ENCODE measurements around the gene LRP8.

Gene LRP8

DNA sequence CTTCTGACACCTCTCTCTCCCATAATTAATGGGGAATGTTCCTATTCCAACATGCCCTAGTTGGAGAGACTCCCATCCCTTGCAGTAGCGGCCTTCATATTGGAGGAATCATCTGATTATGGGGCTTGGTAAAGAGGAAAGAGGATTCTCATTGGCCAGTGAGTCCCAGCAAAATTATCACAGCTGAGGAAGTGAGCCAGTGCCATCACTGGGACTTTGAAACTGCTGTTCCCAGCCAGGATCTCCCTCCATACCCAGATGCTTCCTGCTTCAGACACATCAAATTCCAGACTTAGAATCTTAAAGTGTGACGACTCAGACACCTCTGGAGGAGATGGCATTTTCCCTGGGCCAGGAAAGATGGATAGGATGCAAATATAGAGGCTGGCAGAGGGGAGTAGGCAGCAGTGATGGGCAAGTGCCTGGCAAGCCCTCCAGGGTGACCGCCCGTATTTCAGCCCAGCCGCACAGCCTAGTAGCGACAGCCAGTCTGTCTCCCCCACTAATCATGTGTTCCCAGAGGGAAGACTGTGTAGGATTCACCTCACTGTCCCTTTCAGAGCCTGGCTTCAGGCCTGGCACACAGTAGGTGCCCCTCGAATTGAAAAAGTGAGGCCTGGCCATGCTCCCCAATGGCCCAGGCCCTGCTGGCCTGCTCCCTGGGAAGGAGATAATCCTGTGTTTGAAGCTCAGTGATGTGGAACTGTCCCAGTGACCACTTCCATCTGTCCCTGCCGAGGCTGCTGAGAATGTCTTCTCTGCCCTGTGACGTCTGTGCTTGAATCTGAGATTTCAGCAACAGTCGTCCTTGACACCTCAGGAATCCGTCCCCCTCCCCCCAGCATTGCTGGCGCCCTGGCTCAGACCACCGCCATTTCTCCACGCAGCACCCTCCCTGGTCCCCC is 48.3 kb downstream of the LRP8 start:
- no peak for DNase-seq

DNA sequence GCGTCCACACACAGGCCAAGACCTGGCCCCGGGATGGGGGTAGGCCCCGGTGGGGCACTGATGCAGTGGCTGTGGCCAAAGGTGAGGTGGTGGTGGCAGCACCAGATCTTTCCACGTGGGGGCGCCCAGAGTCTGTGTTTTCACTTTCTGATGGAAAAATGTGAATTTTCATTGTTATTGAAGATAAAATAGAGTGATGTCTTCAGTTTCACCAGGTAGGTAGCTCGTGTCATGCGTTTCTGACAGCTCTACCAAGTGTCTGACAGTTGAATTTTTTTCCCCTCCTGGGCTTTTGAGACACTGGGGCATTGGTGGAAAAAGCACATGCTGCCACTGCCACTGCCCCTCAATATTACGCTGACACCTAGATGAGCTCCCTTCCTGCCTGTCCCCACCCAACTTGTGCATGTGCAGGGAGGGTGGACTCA is 49.6 kb downstream of the LRP8 start:
- peak; percentile 52 for DNase-seq

DNA sequence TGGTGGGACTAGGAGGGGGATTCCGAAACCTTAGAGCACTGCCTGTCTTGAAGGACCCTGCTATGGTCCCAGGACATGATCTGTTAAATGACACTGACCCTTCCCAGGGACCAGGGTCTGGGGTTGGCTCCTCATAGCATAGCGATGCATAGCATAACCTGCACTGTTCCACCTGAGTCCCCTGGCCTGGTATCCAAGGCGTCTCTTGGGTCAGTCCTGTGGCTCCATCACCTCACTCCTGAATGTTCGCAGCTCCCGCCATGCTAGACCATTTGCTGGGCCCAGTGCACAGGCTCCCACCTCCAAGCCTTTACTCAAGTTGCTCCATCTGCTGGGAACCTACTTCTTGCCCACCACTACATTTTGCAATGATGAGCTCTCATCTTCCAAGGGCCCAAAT is 50.5 kb downstream of the LRP8 start:
- DNase-seq, result no peak

DNA sequence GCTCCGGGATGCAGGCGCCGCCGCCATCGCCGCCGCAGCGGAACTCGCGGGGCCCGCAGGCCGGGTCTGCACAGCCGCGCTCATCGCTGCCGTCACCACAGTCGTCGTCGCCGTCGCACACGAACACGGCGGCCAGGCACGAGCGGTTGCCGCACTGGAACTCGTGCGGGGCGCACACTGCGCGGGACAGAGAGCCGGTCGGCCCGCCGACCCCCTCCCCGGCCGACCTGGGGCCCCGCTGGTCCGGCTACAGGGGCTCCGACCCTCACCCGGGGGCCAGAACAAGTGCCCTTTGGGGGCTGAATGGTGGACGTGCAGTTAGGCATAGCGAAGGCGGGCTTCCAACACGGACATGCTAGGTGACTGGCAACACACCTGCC is 51.0 kb downstream of the LRP8 start:
- DNase-seq, result no peak

DNA sequence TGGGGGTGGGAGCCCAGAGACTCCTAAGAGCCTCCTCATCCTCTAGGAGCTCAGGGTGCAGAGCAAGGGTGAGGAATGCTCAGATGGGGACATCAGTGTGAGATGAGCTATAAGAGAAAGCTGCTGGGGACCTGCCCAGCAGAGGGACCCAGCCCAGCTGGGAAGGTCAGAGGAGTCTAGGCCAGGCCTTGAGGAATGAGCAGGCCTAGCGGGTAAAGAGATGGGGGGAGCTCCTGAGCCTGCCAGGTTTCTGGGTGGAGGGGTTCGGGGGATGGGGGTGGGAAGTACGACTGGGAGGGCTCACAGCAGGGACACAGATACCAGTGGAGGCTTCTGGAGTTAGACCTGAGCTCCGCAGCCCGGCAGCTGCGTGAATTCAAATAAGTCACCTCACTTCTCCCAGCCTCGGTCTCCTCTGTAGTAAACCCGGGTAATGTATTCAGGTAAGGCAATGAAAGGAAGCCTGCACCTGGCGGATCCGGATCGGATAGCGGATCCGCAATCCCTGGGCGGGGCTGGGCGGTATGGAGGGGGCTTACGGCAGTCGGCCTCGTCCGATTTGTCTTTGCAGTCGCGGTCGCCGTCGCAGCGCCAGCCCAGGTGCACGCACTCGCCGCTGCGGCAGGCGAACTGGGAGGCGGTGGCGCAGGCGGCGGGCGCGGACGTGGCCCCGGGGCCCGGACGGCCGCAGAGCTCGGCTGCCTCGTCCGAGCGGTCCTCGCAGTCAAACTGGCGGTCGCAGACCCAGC is 51.5 kb downstream of the LRP8 start:
- no peak for DNase-seq

DNA sequence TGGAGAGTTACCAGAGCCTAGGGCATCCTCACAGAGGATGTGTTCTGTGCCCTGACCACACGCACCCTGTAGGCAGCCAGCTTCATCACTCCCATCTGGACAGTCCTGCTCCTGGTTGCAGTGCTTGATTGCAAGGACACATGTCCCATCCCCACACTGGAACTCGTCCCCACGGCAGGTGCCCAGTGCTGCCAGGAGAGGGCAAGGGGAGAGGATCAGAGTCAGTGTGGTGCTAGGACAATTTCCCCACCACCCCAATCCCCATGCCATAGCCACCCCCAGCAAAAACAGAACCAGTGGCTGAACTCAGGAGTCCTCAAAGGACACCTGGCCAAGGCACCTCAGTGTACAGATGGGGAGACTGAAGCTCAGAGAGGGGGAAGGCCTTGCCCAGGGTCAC is 52.3 kb downstream of the LRP8 start:
- DNase-seq, result no peak

DNA sequence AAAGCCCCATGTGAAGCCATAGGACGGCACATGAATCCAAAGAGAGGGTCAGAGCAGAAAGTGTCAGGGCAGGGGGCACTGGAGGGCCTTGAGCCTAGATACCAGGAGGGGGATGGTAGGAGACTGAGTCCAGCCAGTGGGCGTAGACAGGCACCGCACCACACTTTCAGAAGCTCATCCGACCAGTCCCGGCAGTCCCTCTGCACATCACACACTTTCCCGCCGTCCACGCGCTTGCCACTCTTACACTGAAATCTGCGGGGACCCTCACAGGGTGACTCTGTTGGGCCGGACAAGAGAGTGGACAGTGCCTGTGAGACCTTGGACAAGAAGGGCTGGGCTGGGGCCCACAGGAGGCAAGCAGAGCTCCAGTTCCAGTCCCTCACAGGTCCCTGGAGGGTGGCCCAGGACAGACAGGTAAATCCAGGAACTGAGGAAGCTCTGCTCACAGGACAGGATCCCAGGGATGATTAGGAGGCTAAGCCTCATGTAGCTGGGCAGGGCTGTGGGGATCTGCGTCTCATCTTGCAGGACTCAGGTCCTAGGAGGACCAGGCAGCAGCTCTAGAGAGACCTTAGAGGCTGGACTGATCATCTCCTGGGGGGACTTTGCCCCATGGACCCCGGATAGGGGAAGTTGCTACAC is 53.2 kb downstream of the LRP8 start:
- DNase-seq, result no peak

DNA sequence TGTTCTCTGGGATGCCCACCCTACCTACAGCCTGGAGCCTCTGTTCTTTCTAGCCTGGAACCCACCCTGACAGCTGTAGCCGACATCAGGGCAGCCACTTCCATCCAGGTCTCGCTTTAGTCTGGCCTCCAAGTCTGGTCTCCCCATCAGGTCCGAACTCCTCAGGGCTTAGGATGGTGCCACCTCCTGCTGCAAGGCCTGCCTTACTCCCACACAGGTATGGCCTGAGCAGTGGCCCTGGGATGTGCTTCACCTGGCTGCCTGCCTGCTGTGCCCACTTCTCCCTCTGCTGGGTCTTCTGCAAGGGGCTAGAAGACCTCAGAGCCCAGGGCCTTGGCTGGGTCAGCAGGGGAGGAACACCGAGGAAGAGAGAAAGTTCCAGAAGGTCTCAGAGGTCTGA is 53.8 kb downstream of the LRP8 start:
- DNase-seq, result no peak

DNA sequence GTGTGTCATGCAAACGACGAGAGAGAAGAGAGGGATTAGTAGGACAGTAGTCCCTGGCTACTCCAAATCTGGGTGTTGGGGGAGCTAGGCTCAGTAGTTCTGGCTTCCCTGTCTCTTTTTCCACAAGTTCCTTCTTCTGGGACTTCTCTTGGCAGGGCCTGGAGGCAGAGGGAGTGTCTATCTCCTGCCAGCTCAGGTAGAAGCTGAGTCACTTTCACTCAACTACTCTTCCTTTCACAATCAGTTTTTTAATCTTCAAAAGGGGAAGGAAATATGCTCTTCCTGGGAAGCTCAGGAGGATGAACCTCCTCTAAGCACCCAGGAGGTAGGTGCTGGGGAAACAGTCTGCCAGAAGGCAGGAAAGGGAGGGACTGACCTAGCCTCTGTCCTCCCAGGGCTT is 54.3 kb downstream of the LRP8 start:
- no peak for DNase-seq

DNA sequence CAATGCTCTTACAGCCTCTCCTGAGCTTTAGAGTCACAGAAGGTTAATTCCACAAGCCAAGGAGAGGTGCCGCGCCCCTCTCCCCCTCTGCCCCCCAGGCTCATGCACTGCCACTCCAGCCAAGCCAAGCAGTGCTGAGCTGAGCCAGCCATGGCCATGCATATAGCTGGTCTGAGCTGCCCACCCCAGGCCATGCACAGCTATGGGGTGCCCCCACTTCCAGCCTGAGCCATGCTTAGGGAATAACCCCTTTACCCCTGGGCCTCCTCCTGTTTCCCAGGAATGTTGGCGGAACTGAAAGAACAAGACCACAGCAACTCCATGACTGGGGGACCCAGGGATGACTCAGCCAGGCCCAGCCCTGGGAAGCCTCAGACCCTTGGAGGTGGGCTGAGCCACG is 55.5 kb downstream of the LRP8 start:
- DNase-seq, result no peak

DNA sequence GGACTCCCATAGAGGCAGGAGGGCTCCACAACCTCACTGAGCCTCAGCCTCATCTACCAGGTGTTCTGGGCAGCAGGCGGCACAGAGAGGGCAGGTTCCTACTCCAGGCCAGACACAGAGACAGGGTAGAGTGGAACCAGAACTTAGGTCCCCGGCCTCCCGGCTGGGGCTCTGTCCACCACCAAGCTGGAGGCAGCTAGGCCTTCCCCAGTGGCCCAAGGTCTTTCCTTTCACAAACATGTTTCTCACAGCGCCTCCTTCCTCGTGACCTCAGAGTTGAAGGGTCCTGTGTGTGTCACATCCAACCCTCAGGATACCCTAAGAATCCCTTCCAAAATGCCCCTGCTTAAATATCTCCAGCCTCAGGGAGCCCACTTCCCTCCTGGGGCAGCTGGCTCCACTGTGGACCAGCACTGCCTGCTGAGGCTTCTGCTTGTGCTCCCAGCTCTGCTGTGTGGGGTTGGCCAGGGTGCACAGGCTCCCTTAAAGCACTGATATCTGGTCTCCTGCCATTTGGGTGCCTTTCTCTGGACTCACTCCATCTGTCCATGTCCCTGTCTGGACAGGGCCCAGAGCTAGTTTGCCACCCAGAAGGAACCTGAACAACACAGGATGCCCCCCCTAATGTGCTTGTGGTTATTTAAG is 56.3 kb downstream of the LRP8 start:
- DNase-seq, result no peak

DNA sequence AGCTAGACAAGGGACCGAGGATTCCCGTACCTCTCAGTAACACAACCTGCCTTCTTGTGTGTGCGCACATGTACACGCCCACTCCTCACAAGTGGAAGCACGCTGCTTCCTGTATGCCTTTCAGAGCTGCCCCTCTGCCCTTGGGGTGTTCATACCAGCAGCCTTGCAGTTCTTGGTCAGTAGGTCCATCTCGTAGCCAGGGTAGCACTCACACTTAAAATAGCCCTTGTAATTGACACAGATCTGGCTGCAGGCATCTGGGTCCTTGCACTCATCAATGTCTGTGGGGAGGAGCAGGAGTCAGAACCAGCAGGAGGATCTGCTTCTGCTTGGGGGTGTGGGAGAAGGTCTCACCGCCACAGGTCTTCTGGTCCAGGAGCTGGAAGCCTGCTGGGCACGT is 57.0 kb downstream of the LRP8 start:
- DNase-seq, result no peak

DNA sequence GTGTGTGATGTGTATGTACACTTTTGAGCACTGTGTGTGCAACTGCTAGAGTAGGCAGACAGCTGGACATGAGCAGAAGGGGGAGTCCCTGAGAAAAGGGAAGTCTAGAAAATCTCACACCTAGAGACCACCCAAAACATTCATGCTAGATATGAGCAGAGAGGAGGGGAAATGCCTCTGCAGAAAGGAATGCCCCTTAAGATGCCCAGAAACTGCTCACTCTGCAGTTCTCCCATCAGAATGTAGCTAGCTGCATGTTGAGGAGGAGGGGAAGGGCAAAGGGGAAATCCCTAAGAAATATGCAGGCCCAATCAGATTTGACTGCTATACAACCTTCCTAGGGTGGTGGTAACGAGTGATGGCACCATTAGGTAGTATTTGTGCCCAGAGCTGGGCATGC is 57.8 kb downstream of the LRP8 start:
- no peak for DNase-seq

DNA sequence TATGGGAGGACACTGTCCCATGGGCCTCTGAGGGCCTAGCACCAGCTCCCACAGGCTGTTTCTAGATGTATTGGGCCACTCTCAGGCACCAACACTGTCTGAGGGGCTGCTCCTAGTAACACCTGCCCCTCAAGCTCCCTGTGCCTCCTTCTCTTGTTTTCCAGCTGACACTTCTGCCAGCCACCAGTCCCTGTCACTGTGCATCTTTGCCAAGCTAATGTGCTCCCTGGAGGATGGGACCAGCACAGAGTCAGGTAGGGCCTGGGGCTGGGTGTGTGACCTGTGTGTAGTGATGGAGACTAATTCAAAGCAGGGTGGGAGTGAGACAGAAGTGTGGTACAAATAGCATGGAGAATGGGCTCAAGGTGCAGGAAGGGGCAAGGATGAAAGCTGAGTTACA is 60.1 kb downstream of the LRP8 start:
- no peak for DNase-seq

DNA sequence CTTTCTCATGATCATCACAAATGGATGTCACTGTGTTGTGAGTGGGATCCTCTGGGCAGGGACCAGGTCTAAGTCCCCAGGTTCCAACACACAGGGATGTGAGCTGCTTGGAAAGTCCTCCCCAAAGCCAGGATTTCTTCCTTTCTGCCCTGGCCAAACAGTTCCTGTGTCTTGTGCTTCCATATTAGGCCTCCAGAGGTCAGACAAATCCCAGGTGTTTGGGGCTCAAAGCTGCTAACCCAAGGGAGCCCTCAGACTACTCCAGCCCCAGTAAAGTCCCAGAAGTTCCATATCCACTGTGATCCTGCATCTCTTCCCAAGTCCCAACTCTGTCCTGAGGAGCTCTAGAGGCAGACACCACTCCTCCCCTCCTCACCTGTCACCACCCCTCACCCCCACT is 61.8 kb downstream of the LRP8 start:
- no peak for DNase-seq

DNA sequence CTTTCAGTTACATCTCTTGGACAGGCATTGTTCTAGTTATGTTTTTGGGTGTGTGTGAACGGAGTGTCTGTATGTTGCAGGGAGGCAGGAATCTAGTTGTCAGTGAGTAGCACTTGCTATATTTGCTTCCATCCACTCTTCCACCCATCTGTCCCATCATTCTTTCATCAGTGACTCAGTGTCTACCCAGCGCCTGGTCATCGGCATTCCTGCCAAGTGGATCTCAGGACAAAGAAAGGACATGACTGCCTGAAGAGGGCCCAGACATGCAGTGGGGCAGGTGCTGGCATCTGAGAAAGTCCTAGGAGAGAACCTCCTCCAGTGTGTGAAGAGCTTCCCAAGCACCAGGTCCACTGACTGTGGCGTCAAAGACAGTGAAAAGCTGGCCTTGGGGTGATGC is 62.3 kb downstream of the LRP8 start:
- DNase-seq, result no peak

DNA sequence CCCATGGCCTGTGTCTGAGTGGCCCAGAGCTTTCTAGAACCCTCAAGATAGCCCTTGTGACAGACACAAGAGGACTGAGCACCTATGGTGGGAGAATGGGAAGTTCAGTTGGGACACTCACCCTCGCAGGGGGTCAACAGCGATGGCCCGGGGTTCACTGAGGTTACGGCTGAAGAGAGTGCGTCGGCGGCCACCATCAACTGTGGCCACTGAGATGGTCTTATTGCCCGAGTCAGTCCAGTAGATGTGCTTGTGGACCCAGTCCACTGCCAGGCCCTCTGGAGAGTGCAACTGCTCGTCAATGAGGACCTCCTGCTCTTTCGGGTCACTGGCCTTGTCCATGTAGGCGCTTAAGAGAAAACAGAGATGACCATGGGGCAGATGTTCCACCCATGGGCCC is 63.8 kb downstream of the LRP8 start:
- no peak for DNase-seq

DNA sequence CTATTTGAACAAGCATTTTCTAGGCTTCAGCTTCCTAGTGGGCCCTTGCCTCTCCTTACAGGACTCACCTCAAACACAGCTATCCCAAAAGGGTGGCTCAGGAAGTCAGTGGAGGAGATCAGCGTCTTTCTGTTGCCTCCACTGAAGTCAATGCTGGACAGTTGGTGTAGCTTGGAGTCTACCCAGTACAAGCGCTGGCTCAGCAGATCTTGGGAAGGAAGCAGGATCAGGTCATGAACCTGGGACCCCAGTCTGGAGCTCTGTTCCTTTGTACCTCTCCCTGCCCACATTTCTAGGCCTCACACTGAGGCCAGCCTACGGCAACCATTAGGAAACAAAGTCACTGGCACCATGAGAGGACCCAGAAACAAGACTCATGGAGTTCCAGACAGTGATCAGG is 65.9 kb downstream of the LRP8 start:
- DNase-seq, result no peak

DNA sequence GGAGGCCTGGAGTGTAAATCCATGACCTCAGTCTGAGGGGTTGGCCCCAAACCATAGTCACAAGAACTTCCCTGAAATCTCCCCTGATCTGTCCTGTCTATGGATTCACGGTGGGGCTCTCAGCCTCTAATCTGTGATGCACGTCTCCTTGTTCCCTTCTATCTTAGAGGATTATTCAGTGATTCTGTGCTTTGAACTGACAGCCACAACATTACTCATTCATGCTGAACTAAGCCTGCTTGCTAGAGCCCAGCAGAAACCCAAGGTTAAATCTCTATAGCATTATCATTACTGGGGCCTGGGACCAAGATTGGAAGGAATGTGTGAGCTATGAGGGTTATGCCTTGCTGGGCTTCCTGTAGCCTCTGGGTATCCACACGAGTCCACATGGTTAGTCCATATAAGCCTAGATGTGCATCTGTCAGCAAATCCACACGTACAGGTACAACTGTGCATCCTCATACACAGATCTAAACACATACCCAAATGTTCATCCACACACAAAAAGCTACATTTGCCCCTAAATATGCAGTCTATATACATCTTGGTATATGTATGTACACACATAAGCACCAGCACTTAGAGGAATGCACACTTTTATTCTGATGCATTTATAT is 67.1 kb downstream of the LRP8 start:
- DNase-seq, result no peak

DNA sequence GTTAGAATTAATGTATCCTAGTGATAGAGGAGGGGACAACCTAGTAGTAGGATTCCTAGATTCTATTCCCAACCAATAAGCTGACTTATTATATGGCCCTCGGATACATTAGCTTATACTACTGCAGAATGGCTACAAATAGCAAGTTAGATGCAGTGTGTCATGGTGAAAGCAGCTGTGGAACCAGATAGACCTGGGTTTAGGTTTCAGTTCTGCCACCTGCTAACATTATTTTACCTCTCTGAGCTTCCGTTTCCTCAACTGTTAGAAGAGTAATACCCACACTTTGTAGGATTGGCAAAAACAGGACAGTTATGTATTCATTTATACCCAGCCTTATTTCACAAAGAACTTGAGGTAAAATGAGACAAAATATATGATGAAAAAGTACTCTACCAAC is 67.9 kb downstream of the LRP8 start:
- no peak for DNase-seq

DNA sequence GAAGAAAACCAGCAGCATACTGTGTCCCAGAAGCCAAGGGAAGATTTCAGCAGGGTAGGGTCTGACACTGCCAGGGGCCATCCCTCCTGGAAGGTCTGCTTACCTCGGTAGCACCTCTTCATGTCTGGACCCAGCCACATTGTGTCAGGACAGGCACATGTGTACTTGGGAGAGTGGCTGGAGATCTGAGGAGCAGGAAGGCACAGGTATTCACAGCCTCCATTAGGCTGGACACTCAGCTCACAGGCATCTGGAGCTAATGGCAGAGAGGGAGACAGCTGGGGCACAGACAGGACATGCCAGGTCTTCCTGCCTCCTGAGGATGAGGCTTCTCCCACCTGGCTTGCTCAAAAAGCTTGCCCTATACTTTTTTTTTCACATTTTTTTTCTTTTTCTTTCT is 69.7 kb downstream of the LRP8 start:
- DNase-seq, result no peak

DNA sequence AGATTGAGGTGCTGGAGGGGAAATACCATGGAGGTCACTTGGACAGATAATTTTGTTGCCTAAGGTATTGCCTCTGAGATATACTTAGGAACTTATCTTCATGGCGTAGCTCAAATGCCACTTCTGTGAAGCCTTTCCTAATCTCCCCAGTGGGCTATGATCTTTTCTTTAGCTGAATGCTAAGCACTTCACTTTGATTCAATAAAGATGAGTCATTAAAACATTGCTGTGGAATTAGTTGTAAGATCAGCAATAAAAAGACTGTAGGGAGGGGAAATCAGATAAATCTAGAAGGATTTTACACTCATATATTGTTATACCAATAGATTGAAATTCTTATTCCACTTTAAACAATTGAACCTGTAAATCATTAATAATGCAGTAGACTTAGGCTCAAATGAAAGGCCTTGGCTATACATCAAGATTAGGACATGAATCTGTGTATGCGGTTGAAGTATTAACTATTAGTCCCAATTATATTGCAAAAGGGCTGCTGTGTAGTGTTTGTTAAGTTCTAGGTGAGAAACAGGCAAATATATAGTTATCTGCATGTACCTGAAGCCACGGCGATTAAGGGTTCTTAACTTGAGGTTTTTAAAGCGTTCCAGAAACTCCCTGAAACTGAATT is 70.3 kb downstream of the LRP8 start:
- DNase-seq, result no peak

Data from activated CD4-positive, alpha-beta T cell treated with anti-CD3 and anti-CD28 coated beads, Interleukin-10, Interleukin-2, amounts not matched to agents 100 ng/mL and 50 ng/mL, durations not matched to agents 16 hours and 8 hours (primary cell).